Heart left ventricle (tissue), 16 donors: Measurements from ENCODE around the gene CKMT2. TPM values are rescaled to one million over a fixed set of nuclear protein-coding genes. Genes with fewer than 3 reads are reported as not detected.

Experiments used
- ATAC-seq, 4 donors: fragments of 200-7000 bp; cut with Tn5 transposase; one replicate each; pipeline ENCODE4 v1.9.1; 2020 to 2022; ENCODE audit warnings: moderate library complexity in 4 of 4, mild to moderate bottlenecking in 3 of 4, moderate number of reproducible peaks in 1 of 4
- DNase-seq, 5 donors: peaks; one replicate each; pipeline ENCODE4 v3.0.0-alpha.2; 2020
- H3K27ac ChIP-seq, 12 donors: fragments of 200-600 bp; sonication (generic) in 4 of 12; one replicate each; pipeline versions ENCODE4 v1.5.0 to v1.8.0; 2016 to 2022; ENCODE audit warnings: mild to moderate bottlenecking in 2 of 12
- H3K27me3 ChIP-seq, 9 donors: fragments of 200-600 bp; sonication (generic) in 2 of 9; one replicate each; pipeline versions ENCODE4 v1.5.1 to v1.8.0; 2016 to 2022; ENCODE audit warnings: mild to moderate bottlenecking in 3 of 9
- H3K36me3 ChIP-seq, 9 donors: fragments of 200-600 bp; sonication (generic) in 2 of 9; one replicate each; pipeline versions ENCODE4 v1.5.0 to v1.8.0; 2018 to 2022; ENCODE audit warnings: mild to moderate bottlenecking in 2 of 9
- H3K4me1 ChIP-seq, 12 donors: fragments of 200-600 bp; sonication (generic) in 4 of 12; one replicate each; pipeline versions ENCODE4 v1.5.0 to v1.8.0; 2016 to 2022; ENCODE audit warnings: mild to moderate bottlenecking in 3 of 12
- H3K4me3 ChIP-seq, 12 donors: fragments of 200-600 bp; sonication (generic) in 4 of 12; one replicate each; pipeline versions ENCODE4 v1.5.0 to v1.8.0; 2017 to 2022; ENCODE audit warnings: mild to moderate bottlenecking in 9 of 12, moderate library complexity in 4 of 12
- H3K9me3 ChIP-seq, 12 donors: fragments of 200-600 bp; sonication (generic) in 4 of 12; one replicate each; pipeline versions ENCODE4 v1.5.0 to v1.8.0; 2016 to 2022; ENCODE audit warnings: mild to moderate bottlenecking in 1 of 12
- CTCF ChIP-seq, 12 donors: fragments of 200-600 bp; sonication (generic) in 4 of 12; IDR thresholded peaks; one replicate each; pipeline versions ENCODE4 v1.5.0 to v1.8.0; 2018 to 2022; ENCODE audit warnings: antibody characterized with exemption in 12 of 12, mild to moderate bottlenecking in 5 of 12
- POLR2A ChIP-seq, 2 donors: fragments of 450-650 bp; IDR thresholded peaks; one replicate each; pipeline ENCODE4 v1.6.1; 2017; ENCODE audit warnings: antibody characterized with exemption in 2 of 2, mild to moderate bottlenecking in 2 of 2, moderate library complexity in 2 of 2
- WGBS, 4 donors: extraction: QIAGEN DNeasy Blood & Tissue Kit in 2 of 4; methylation state at CpG; one replicate each; pipeline versions ENCODE4 v1.1.5 to v1.1.7; 2013 to 2018; 5-methylcytosine and 5-hydroxymethylcytosine counted together
- intact Hi-C, 10 donors: fragments of 100-400 bp; cut with DNase I; formaldehyde crosslinking; loops; one replicate each; pipeline versions ENCODE4 v1.11.1 to v1.14.2; 2022
- polyA plus RNA-seq, 2 donors: library from polyadenylated mRNA; stranded (reverse); fragments of 200-250 nt; gene quantifications; one replicate each; pipeline ENCODE4 v1.2.3, GENCODE V29; 2013
- total RNA-seq, 9 donors: library from RNA; depleted of rRNA in 2 of 9; stranded (reverse); fragments of >200 nt in 2 of 9; fragmentation: NEBNext Ultra II Directional in 3 of 9; extraction: Animal tissue kit (Norgen Biotek cat#: 25700) in 3 of 9; gene quantifications; one replicate each; pipeline versions ENCODE4 v1.1.0 to v1.2.4, GENCODE V29; 2016 to 2023
- donor health status: ischemic (EF 13 %, LVEDD 7.1; RV severe dilation, severe dysfunction).
- donor health status: healthy with polysubstance abuse.
- donor health status: DM: no; HTN: yes; CAD: no.
- donor health status: DM: no; HTN: no; CAD: no.
- donor health status: ischemic (EF 25% LVEDD 6.9; RV normal size, moderate dysfunction).
- donor health status: ischemic (EF 25% LVEDD 5.7; RV mildly dilated, moderate dysfunction).
- donor health status: healthy.
- donor health status: DM: yes; HTN: yes; CAD: no.
- donor health status: ischemic (EF 35%, LVEDD 5.7; RV mildly dilated, moderate dysfunction).
- donor health status: nonischemic (EF 11% LVEDD 7.7; RV severe dilation, severe dysfunction).
- donor health status: DM: yes; HTN: yes; CAD: no.
- donor health status: PGD.
- donor health status: ischemic (EF 29% LVEDD 5.4; RV normal size, mild dysfunction).
- donor health status: nonischemic (EF 23%, LVEDD 6.1; RV moderate dilation, normal function).

CKMT2 gene
- total and polyA plus RNA-seq, 11 donors: 890 to 3,872 (median 1,758) TPM

DNA sequence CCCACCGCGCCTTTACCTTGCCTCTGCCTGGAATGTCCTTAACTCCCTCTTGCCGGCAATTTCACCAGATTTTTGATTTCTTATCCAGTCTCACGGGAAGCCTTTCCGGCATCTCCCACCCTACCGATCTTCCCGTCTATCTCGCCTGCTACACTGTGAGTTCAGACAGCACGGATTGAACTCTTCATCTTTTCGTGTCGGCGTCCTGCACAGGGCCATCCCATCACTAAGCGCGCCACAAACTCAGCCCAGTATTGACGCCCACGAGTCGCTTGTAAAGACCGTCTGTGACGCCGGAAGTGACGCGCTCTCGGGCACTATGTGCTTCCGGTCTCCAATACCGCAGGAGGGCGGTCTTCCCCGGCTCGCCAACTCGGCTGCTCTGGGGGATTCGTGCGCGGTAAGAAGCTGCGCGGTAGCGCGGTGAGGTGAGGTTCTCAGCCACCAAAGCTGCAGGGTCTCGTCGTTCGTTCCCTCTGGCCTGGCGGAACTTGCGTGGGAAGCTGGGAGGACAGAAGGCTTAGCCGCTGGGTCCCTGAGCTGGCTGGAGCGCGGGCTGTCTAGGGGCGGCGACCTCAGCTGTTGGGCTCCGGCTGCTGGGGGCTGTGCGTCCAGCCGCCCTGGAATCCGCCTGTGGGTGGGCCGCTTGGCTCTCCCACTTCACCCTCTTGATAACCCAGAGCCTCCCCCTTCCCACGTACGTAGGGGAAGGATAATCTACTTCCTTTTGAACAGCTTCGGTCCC lies 68.3 kb downstream of the CKMT2 start, which contains the start of gene ZCCHC9:
TSS of gene ZCCHC9 (plus strand) at position 317 of the 745 bp plus-strand sequence. CDS start 3,171 bp downstream, outside the sequence.
- peaks cover 0 to 16% (median 4%) of the 10 kb centered on the region in 9 donors for H3K36me3 ChIP-seq
- WGBS, 4 donors: 0 to 1% (median 0%) methylated on average over 16 to 54 of the region's 54 CpGs
- peak within 1 kb of the TSS; percentile 74 to 96 (median 92) for H3K27ac ChIP-seq
- H3K9me3 ChIP-seq: no peaks in the 10 kb centered on the region
- DNase-seq (peak; percentile 93 to 97 (median 95)), ATAC-seq (peak; percentile 97 to 99 (median 98))
- peaks cover 0 to 52% (median 34%) of the 10 kb centered on the region in 12 donors for H3K4me1 ChIP-seq
- intact Hi-C loops: loop anchor here in 4 of 10 donors (5.0 to 10.0 kb wide), 3 partner anchors 69 to 617 kb away; partner anchors contain the start of gene CKMT2 (in 1 of the 4)
- no peaks in the 10 kb centered on the region for H3K27me3 ChIP-seq
- peak within 1 kb of the TSS; percentile 73 to 95 (median 87) for H3K4me3 ChIP-seq
- TF ChIP-seq POLR2A (IDR thresholded peaks at IDR 0.05): peak in 1 of 2 donors; percentile 76
- TF ChIP-seq CTCF (IDR thresholded peaks at IDR 0.05): peak in 10 of 12 donors; percentile 3 to 58 (median 30)

DNA sequence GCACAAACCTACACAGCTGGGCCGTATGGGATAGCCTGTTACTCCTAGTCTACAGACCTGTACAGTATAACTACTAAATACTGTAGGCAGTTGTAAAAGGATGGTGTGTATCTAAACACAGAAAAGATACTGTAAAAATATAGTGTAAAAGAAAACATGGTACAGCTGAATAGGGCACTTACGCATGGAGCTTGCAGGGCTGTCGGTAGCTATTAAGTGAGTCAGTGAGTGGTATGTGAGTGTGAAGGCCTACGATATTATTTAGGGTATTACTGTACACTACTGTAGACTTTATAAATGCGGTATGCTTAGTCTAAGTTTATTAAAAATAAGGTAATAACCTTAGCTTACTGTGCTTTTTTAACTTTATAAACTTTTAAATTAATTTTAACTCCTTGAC lies 69.5 kb downstream of the CKMT2 start:
- Histone ChIP-seq H3K27ac (no peak overlapping the region), H3K36me3 (peaks cover 0 to 16% (median 4%) of the 10 kb centered on the region in 9 donors), H3K4me1 (peaks cover 0 to 51% (median 33%) of the 10 kb centered on the region in 12 donors), H3K27me3 (no peaks in the 10 kb centered on the region), H3K9me3 (no peaks in the 10 kb centered on the region), H3K4me3 (peak overlapping the region in 11 of 12 donors; percentile 73 to 95 (median 87))
- DNase-seq: no peak
- ATAC-seq: no peak
- intact Hi-C loops: loop anchor here in 4 of 10 donors (5.0 to 10.0 kb wide), 3 partner anchors 70 to 618 kb away; partner anchors contain the start of gene CKMT2 (in 1 of the 4)
- 88 to 96% (median 89%) methylated on average over 5 of the region's 5 CpGs for WGBS, 4 donors
- no peak for TF ChIP-seq CTCF (IDR thresholded peaks at IDR 0.05)
- TF ChIP-seq POLR2A (IDR thresholded peaks at IDR 0.05): no peak

- no peak for ATAC-seq
- intact Hi-C loops: loop anchor here in 4 of 10 donors (5.0 to 10.0 kb wide), 3 partner anchors 71 to 619 kb away; partner anchors contain the start of gene CKMT2 (in 1 of the 4)
- no peak for TF ChIP-seq CTCF (IDR thresholded peaks at IDR 0.05)
- no peak for TF ChIP-seq POLR2A (IDR thresholded peaks at IDR 0.05)
Measured at GRCh38 chr5:81303563-81303962, 70.4 kb downstream of the CKMT2 start.

DNA sequence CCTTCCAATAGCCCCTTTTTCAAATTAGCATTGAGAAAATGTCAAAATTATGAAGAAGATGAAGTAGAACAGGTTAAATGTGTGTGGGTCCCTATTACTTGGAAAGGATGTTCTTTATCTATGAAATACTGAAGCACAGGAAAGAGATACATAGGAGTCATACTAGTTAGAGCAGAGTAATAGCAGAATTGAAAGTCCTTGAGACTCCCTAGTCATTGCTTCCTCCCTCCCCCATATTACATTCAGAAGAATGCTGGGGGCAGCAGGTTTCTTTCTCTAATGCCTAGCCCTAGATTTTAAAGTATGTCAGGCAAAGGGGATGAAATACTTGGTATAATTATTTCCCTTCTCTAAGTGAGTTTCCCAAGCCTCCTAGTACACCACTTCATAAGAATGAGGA lies 72.7 kb downstream of the CKMT2 start:
- intact Hi-C loops: loop anchor here in 4 of 10 donors (10.0 kb wide), 2 partner anchors 601 to 621 kb away; no protein-coding TSS in a partner anchor
- Histone ChIP-seq H3K27ac (no peak overlapping the region), H3K9me3 (no peaks in the 10 kb centered on the region), H3K4me3 (no peak overlapping the region), H3K36me3 (peaks cover 0 to 41% (median 27%) of the 10 kb centered on the region in 9 donors), H3K4me1 (peaks cover 0 to 20% (median 13%) of the 10 kb centered on the region in 12 donors), H3K27me3 (no peaks in the 10 kb centered on the region)
- TF ChIP-seq POLR2A (IDR thresholded peaks at IDR 0.05) (no peak), CTCF (IDR thresholded peaks at IDR 0.05) (no peak)
- DNase-seq (no peak), ATAC-seq (no peak)

More at GRCh38 chr5:81303563-81303962, 70.4 kb downstream of the CKMT2 start:
- WGBS, 4 donors: 73 to 82% (median 79%) methylated on average over 1 of the region's 1 CpG
- no peak for DNase-seq
- peaks cover 0 to 42% (median 31%) of the 10 kb centered on the region in 12 donors for H3K4me1 ChIP-seq
- no peak overlapping the region for H3K4me3 ChIP-seq
- peaks cover 0 to 19% (median 6%) of the 10 kb centered on the region in 9 donors for H3K36me3 ChIP-seq
- no peak overlapping the region for H3K27ac ChIP-seq
- no peaks in the 10 kb centered on the region for H3K27me3 ChIP-seq
- no peaks in the 10 kb centered on the region for H3K9me3 ChIP-seq
